Epithelial cell of esophagus (primary cell): ENCODE results near the gene PTPRN2.

Experiments used
- DNase-seq: peaks from one replicate; pipeline ENCODE4 v3.0.0; 2010; ENCODE audit warnings: low read depth
- H3K4me3 ChIP-seq: 2 replicates; pipeline ENCODE4 v1.5.1; 2011; ENCODE audit warnings: mild to moderate bottlenecking, low read length, control low read depth
- TF ChIP-seq, protein P1 (sequence below): IDR thresholded peaks from 2 replicates; pipeline ENCODE4 v1.5.1; 2011; ENCODE audit warnings: low read depth, mild to moderate bottlenecking, low read length, control low read depth, inconsistent platforms; ENCODE audit not compliant: insufficient read depth; ENCODE audit errors: missing control alignments

PTPRN2 gene

DNA sequence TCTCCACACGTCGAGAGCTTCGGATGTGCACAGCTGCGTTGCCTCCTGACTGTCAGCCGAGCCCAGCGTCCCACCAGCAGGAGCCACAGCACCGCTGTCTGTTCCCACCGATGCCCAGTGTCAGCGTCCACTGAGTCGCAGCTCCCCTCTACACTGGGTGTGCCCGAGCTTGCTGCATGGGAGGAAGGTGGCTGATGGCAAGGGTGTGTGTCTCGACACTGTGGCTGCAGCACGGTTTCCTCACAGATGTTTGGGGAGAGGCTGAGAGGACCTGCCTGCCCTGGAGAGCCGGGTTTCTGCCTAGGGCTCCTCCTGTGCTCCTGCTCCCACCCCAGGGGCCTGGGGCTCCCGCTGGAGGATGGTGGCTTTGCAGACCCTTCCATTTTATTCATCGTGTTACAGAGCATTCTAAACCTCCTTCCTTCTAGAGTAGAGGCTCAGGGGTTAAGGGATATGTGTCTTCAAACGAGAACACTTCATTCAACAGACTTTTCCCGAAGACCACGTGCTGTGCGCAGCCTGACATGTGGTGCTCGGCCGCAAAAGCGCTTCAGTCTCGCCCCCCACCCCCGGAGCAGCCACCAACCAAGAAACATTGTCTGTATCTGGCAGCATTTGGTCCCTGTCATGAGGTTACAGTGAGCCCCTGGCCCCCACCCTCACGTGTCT is 866.0 kb downstream of the PTPRN2 start:
- DNase-seq, result no peak
- H3K4me3 ChIP-seq, result no peak overlapping the region
- TF ChIP-seq, protein P1, sequence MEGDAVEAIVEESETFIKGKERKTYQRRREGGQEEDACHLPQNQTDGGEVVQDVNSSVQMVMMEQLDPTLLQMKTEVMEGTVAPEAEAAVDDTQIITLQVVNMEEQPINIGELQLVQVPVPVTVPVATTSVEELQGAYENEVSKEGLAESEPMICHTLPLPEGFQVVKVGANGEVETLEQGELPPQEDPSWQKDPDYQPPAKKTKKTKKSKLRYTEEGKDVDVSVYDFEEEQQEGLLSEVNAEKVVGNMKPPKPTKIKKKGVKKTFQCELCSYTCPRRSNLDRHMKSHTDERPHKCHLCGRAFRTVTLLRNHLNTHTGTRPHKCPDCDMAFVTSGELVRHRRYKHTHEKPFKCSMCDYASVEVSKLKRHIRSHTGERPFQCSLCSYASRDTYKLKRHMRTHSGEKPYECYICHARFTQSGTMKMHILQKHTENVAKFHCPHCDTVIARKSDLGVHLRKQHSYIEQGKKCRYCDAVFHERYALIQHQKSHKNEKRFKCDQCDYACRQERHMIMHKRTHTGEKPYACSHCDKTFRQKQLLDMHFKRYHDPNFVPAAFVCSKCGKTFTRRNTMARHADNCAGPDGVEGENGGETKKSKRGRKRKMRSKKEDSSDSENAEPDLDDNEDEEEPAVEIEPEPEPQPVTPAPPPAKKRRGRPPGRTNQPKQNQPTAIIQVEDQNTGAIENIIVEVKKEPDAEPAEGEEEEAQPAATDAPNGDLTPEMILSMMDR, result no peak

DNA sequence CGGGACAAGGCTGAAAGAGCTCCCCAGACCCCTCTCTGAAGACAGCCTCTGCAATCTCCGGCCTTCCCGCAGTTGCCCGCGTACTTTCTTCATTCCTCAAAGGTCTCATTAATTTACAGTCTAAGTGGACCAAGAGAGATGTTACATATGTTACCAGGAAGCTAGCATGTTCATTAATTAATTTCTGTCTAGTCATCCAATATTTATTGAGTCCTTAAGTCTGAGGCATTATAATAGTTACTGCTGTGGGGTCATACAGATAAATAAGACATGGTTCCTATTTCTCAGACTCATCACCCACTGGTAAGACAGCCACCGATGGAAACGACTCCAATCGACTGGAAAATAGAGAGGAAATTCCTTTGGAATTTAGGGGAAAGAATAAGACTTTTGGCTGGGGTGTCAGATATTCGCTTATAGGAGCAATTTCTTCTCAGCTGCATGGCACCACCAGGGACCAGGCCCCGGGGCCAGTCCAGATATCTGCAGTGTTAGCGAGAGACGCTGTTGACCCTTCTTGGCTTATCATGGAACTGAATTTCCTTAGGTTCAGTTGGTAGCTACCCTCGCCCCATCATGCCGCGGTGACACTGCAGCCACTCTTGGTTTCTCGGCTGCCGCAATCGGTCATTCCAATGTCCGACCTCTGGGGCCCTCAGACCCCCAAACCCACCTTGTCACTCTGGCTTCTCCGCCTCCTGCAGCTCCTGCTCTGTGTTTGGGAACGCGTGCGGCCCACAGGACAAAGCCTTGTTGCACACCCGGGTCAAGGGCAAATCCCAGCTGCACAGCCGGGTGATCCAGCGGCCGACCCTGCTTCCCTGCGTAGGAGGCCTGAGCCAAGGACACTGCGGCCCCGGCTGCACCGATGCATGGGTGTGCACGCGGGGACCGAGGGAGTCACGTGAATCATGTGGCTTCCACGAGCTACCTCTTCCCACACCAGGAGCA is 867.6 kb downstream of the PTPRN2 start:
- TF ChIP-seq, protein P1, result no peak
- H3K4me3 ChIP-seq, result no peak overlapping the region
- no peak for DNase-seq

DNA sequence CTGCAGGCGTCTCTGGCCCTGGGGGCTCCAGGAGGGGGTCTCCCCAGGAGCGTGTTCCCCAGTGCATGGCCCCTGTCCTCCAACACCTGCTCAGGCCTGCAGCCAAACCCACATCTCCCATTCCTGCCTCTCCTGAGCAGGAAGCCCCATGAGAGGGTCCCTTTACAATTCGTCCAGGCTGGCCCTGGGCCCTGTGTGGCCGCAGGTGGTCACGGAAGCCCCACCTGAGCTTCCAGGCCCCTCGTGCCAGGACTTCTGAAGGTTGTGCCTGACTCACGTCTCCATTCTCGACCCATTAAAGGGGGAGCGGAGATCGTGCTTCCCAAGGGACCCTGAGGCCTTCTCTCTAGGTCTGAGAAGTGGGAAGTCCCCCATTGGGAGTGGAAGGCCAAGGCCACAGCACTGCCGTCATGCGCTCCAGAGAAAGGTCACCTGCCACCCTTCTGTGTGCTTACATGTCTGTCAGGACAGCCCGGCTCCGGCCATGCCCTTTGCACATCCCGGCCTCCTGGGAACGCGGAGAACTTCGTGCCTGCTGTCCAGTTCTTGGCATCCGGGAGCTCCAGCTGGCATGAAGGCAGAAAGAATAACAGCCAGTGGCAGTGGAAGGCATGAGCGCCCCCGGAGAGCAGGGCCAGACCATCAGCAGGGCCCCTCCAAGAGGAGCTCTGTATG is 868.5 kb downstream of the PTPRN2 start:
- DNase-seq, result no peak
- TF ChIP-seq, protein P1, result no peak
- H3K4me3 ChIP-seq, result no peak overlapping the region

DNA sequence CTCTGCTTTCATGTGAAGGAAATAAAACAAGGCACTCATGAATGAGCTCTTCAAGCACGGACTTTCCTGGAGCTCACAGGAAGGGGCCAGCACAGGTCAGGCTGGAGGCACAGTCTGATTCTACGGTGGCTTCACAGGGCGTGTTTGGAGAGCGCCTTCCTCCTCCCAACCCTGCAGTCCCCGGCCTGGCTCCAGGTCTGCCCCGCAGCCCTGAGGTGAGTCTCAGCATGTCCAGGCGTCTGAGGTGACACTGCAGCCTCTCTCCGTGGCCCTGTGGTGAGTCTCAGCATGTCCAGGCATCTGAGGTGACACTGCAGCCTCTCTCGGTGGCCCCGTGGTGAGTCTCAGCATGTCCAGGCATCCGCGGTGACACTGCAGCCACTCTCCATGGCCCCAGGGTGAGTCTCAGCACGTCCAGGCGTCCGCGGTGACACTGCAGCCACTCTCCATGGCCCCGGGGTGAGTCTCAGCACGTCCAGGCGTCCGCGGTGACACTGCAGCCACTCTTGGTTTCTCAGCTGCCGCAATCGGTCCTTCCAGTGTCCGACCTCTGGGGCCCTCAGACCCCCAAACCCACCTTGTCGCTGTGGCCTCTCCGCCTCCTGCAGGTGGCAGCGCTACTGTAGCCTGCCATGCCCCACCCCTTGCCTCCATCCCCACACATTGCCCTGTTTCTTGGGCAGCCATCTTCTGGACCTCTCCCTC is 869.2 kb downstream of the PTPRN2 start:
- DNase-seq, result no peak

DNA sequence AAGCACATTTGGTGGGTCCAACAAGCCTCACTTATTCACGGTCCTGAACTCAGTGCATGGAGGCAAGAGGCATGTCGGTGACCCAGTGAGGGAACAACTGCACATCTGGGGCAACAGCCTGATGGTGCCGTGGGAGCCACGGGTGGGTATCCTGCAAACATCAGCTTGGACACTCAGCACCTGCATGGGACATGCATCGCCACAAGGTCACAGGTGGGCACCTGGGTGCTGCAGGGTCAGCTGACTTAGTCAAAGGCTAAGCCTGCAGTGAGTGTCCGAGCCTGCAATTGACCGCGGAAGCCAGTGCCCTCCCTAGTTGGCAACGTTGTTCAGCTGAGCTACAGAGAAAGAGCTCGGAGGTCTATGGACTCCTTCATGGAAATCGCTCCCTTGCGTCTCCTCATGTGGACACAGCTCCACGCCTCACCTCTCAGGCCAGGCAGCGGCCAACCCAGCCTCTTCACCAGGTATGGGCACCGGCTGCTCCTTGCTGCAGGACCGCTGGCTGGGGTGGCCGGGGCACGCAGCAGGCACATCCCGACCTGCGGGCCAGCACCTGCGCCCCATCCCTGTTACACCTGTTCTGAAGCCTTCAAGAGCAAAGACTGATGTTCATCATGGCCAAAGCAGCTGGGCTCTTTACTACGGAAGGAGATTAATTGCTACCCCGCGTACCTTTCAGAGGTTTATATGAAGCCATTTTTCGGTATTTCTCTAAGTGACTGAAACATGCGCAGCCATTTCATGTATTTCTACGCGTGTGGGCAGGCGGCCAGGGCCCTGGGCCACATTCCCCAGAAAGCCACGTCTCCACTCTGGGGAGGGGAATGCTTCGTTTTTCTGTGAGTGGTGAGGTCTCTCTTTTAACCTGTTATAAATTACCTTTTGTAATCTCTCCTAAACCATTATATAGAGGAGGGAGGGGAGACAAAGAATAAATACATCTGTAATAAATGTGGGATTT is 870.1 kb downstream of the PTPRN2 start:
- no peak overlapping the region for H3K4me3 ChIP-seq
- TF ChIP-seq, protein P1, result no peak
- no peak for DNase-seq

More for the DNA sequence above, 869.2 kb downstream of the PTPRN2 start:
- no peak overlapping the region for H3K4me3 ChIP-seq
- TF ChIP-seq, protein P1, result no peak

DNA sequence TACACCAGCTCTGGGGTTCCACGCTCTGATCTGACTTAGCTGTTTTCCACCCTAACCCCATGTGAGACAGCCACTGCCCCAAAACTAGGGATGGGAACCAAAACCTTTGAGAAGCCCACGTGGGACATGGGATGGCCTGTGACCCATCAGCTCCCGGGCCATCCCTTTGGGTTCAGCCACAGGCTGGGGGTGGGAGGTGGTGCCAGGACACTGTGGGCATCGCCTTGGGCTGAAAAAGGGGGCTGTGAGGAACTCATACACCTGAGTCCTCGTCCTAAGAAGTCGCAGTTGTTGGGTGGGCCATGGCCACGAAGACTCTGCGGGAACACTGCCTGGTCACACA is 871.7 kb downstream of the PTPRN2 start:
- H3K4me3 ChIP-seq, result no peak overlapping the region
- TF ChIP-seq, protein P1, result no peak
- no peak for DNase-seq
